MM.1S (cell line): ENCODE measurements around the gene GNG12.

Source experiments
- DNase-seq: peaks from one replicate; pipeline ENCODE4 v3.0.0-alpha.2; 2015
- H2AFZ ChIP-seq: fragments of 300-600 bp; sonication (generic); 2 replicates; pipeline ENCODE4 v1.6.0; 2016; ENCODE audit warnings: antibody characterized with exemption, low read length
- H3F3A ChIP-seq: fragments of 300-600 bp; sonication (generic); 2 replicates; pipeline ENCODE4 v1.6.1; 2016; ENCODE audit warnings: mild to moderate bottlenecking, antibody characterized with exemption, low read length, moderate library complexity, mixed read lengths; ENCODE audit not compliant: insufficient read depth
- H3K27ac ChIP-seq: fragments of 300-600 bp; sonication (generic); 2 replicates; pipeline ENCODE4 v1.5.1; 2016; ENCODE audit warnings: mild to moderate bottlenecking, low read length
- H3K27me3 ChIP-seq: fragments of 300-600 bp; sonication (generic); replicated peaks from 2 replicates; pipeline ENCODE4 v1.6.0; 2016; ENCODE audit warnings: low read length; ENCODE audit not compliant: insufficient read depth
- H3K36me3 ChIP-seq: fragments of 300-600 bp; sonication (generic); replicated peaks from 2 replicates; pipeline ENCODE4 v1.6.1; 2016; ENCODE audit warnings: mild to moderate bottlenecking, low read length, mixed read lengths; ENCODE audit not compliant: insufficient read depth
- H3K4me1 ChIP-seq: fragments of 300-600 bp; sonication (generic); 2 replicates; pipeline ENCODE4 v1.6.1; 2016; ENCODE audit warnings: low read length, mixed read lengths
- H3K4me2 ChIP-seq: fragments of 300-600 bp; sonication (generic); 2 replicates; pipeline ENCODE4 v1.6.0; 2016; ENCODE audit warnings: low read depth, low read length
- H3K4me3 ChIP-seq: fragments of 300-600 bp; sonication (generic); 2 replicates; pipeline ENCODE4 v1.5.1; 2016; ENCODE audit warnings: low read length, mixed read lengths
- H3K79me2 ChIP-seq: fragments of 300-600 bp; sonication (generic); 2 replicates; pipeline ENCODE4 v1.6.1; 2016; ENCODE audit warnings: mixed run types, low read length, mixed read lengths
- H3K9ac ChIP-seq: fragments of 300-600 bp; sonication (generic); 2 replicates; pipeline ENCODE4 v1.6.1; 2016; ENCODE audit warnings: low read length, mixed read lengths
- H3K9me2 ChIP-seq: fragments of 300-600 bp; sonication (generic); replicated peaks from 2 replicates; pipeline ENCODE4 v1.6.1; 2016; ENCODE audit warnings: mild to moderate bottlenecking, low read length, mixed read lengths; ENCODE audit not compliant: insufficient read depth
- H3K9me3 ChIP-seq: fragments of 300-600 bp; sonication (generic); replicated peaks from 2 replicates; pipeline ENCODE4 v1.6.1; 2016; ENCODE audit warnings: mild to moderate bottlenecking, low read length, mixed read lengths; ENCODE audit not compliant: insufficient read depth
- H4K20me1 ChIP-seq: fragments of 300-600 bp; sonication (generic); 2 replicates; pipeline ENCODE4 v1.6.1; 2016; ENCODE audit warnings: mild to moderate bottlenecking, low read length, moderate library complexity, mixed read lengths; ENCODE audit not compliant: insufficient read depth
- EZH2 ChIP-seq: fragments of 300-600 bp; sonication (generic); optimal IDR thresholded peaks from 2 replicates; pipeline ENCODE3; 2017; ENCODE audit warnings: low read depth, mild to moderate bottlenecking, antibody characterized with exemption, low read length, mixed read lengths
- EZH2phosphoT487 ChIP-seq: fragments of 300-600 bp; sonication (generic); IDR thresholded peaks from 2 replicates; pipeline ENCODE4 v1.6.1; 2018; ENCODE audit warnings: antibody characterized with exemption, low read length
- TF ChIP-seq, protein P1 (sequence below): fragments of 300-600 bp; sonication (generic); IDR thresholded peaks from 2 replicates; pipeline ENCODE4 v1.5.1; 2016; ENCODE audit warnings: antibody characterized with exemption, low read length, mixed read lengths

The GNG12 gene

GRCh38 chr1:67853704-67854103 lies 20.4 kb upstream of the GNG12 start:
- no peaks in the 10 kb centered on the region for H3K36me3 ChIP-seq
- H3K79me2 ChIP-seq, result no peaks in the 10 kb centered on the region
- no peaks in the 10 kb centered on the region for H3K4me1 ChIP-seq
- no peak overlapping the region for H3K4me2 ChIP-seq
- H2AFZ ChIP-seq, result no peak overlapping the region
- H3K27ac ChIP-seq, result no peak overlapping the region
- no peak overlapping the region for H3K9ac ChIP-seq
- no peaks in the 10 kb centered on the region for H3K9me3 ChIP-seq
- H3K9me2 ChIP-seq, result no peaks in the 10 kb centered on the region
- TF ChIP-seq, protein P1, sequence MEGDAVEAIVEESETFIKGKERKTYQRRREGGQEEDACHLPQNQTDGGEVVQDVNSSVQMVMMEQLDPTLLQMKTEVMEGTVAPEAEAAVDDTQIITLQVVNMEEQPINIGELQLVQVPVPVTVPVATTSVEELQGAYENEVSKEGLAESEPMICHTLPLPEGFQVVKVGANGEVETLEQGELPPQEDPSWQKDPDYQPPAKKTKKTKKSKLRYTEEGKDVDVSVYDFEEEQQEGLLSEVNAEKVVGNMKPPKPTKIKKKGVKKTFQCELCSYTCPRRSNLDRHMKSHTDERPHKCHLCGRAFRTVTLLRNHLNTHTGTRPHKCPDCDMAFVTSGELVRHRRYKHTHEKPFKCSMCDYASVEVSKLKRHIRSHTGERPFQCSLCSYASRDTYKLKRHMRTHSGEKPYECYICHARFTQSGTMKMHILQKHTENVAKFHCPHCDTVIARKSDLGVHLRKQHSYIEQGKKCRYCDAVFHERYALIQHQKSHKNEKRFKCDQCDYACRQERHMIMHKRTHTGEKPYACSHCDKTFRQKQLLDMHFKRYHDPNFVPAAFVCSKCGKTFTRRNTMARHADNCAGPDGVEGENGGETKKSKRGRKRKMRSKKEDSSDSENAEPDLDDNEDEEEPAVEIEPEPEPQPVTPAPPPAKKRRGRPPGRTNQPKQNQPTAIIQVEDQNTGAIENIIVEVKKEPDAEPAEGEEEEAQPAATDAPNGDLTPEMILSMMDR, result peak; percentile 70
- TF ChIP-seq EZH2 (no peak), EZH2phosphoT487 (no peak)
- DNase-seq, result peak; percentile 29
- H3F3A ChIP-seq, result no peaks in the 10 kb centered on the region
- no peaks in the 10 kb centered on the region for H3K27me3 ChIP-seq
- H4K20me1 ChIP-seq, result no peaks in the 10 kb centered on the region
- no peak overlapping the region for H3K4me3 ChIP-seq

DNA sequence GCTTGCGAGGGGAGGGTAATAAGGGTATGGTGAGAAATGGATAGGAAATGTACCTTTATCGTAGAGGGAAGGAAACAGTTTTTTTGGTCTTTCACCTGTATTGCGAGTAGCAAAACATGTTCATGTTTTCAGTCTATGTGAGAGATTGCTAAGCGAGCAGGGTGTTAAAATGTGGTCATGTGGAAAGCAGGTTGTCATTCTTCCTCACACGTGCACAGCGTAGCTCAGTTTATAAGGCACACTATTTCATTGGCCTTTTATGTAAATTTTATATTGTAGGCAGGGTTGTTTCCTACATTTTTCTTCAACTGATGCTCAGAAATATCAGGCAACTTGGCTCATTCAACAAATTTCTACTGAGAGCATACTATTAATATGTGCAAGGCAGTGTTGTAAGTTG lies 18.5 kb upstream of the GNG12 start:
- H2AFZ ChIP-seq, result no peak overlapping the region
- H3K4me3 ChIP-seq, result no peak overlapping the region
- no peaks in the 10 kb centered on the region for H3K9me3 ChIP-seq
- no peaks in the 10 kb centered on the region for H3K27me3 ChIP-seq
- H3K4me1 ChIP-seq, result no peaks in the 10 kb centered on the region
- no peak overlapping the region for H3K27ac ChIP-seq
- H3K79me2 ChIP-seq, result no peaks in the 10 kb centered on the region
- no peak for DNase-seq
- H3K4me2 ChIP-seq, result no peak overlapping the region
- H3K9ac ChIP-seq, result no peak overlapping the region
- H3F3A ChIP-seq, result no peaks in the 10 kb centered on the region
- H3K9me2 ChIP-seq, result no peaks in the 10 kb centered on the region
- TF ChIP-seq EZH2phosphoT487, result no peak
- no peak for TF ChIP-seq EZH2
- TF ChIP-seq, protein P1, result no peak
- no peaks in the 10 kb centered on the region for H4K20me1 ChIP-seq
- no peaks in the 10 kb centered on the region for H3K36me3 ChIP-seq

GRCh38 chr1:67850611-67851075 lies 17.4 kb upstream of the GNG12 start:
- Histone ChIP-seq H3K9ac (no peak overlapping the region), H3K36me3 (no peaks in the 10 kb centered on the region), H4K20me1 (no peaks in the 10 kb centered on the region), H3F3A (no peaks in the 10 kb centered on the region), H2AFZ (no peak overlapping the region), H3K9me3 (no peaks in the 10 kb centered on the region), H3K4me2 (no peak overlapping the region), H3K4me3 (no peak overlapping the region), H3K27ac (no peak overlapping the region), H3K4me1 (no peaks in the 10 kb centered on the region), H3K27me3 (no peaks in the 10 kb centered on the region), H3K9me2 (no peaks in the 10 kb centered on the region), H3K79me2 (no peaks in the 10 kb centered on the region)
- DNase-seq, result no peak
- TF ChIP-seq, protein P1, result no peak
- TF ChIP-seq EZH2 (no peak), EZH2phosphoT487 (no peak)
